ENCODE results near the gene GBP1.
"Not testable (repeated sequence)": the region's sequence is repeated elsewhere in the genome, so short reads cannot be mapped to it uniquely, and the experiment has no call there.

Gene GBP1

GRCh38 chr1:89018318-89018717, 46.7 kb downstream of the GBP1 start:
- not testable (repeated sequence) for DNase-seq (ENCODE audit: low spot score); FAIRE-seq

GRCh38 chr1:89008511-89008910, 56.5 kb downstream of the GBP1 start:
- no peak for DNase-seq (ENCODE audit: low spot score)
- FAIRE-seq = no peak

- DNase-seq (ENCODE audit: low spot score) = no peak
- no peak for FAIRE-seq
Measured at GRCh38 chr1:89005286-89006151, 59.5 kb downstream of the GBP1 start.

Measured in urothelium cell line (cell line).